ENCODE measurements around the gene RRAS. TPM values are rescaled to one million over a fixed set of nuclear protein-coding genes. Genes with fewer than 3 reads are reported as not detected.

RRAS gene
- polyA plus RNA-seq, 1 donor from 2014 or later = not detected

DNA sequence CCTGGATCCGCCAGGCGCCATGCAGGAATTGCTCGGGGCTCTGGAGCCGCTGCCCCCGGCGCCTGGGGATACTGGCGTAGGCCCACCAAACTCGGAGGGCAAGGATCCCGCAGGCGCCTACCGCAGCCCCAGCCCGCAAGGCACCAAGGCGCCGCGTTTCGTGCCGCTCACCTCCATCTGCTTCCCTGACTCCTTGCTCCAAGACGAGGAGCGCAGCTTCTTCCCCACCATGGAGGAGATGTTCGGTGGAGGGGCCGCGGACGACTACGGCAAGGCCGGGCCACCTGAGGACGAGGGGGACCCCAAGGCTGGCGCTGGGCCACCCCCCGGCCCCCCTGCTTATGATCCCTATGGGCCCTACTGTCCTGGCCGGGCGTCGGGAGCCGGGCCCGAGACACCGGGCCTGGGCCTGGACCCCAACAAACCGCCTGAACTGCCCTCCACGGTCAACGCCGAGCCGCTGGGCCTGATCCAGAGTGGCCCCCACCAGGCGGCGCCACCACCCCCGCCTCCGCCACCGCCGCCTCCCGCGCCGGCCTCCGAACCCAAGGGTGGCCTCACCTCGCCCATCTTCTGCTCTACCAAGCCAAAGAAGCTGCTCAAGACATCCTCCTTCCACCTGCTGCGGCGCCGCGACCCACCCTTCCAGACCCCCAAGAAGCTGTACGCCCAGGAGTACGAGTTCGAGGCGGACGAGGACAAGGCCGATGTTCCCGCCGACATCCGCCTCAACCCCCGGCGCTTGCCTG lies 42.8 kb downstream of the RRAS start:
- Histone ChIP-seq H2AFZ (ENCODE audit: low read depth, low read length) (no peak overlapping the region), H3F3A (ENCODE audit: insufficient read depth, low read length, poor library complexity, severe bottlenecking) (no peaks in the 10 kb centered on the region), H4K20me1 (ENCODE audit: insufficient read depth) (no peaks in the 10 kb centered on the region), H3K9me2 (ENCODE audit: insufficient read depth, low read length) (no peaks in the 10 kb centered on the region), H3K27me3 (ENCODE audit: insufficient read depth, low read depth, low read length) (no peaks in the 10 kb centered on the region), H3K4me3 (ENCODE audit: low read length) (no peak overlapping the region), H3K79me2 (replicated peaks; ENCODE audit: insufficient read depth, low read length) (peaks cover 27% of the 10 kb centered on the region), H3K9ac (ENCODE audit: low read length) (no peak overlapping the region), H3K27ac (ENCODE audit: low read length) (no peak overlapping the region), H3K4me2 (ENCODE audit: low read length) (no peak overlapping the region), H3K9me3 (ENCODE audit: low read length) (no peaks in the 10 kb centered on the region), H3K36me3 (ENCODE audit: insufficient read depth, low read length) (no peaks in the 10 kb centered on the region)
- TF ChIP-seq, protein P1, sequence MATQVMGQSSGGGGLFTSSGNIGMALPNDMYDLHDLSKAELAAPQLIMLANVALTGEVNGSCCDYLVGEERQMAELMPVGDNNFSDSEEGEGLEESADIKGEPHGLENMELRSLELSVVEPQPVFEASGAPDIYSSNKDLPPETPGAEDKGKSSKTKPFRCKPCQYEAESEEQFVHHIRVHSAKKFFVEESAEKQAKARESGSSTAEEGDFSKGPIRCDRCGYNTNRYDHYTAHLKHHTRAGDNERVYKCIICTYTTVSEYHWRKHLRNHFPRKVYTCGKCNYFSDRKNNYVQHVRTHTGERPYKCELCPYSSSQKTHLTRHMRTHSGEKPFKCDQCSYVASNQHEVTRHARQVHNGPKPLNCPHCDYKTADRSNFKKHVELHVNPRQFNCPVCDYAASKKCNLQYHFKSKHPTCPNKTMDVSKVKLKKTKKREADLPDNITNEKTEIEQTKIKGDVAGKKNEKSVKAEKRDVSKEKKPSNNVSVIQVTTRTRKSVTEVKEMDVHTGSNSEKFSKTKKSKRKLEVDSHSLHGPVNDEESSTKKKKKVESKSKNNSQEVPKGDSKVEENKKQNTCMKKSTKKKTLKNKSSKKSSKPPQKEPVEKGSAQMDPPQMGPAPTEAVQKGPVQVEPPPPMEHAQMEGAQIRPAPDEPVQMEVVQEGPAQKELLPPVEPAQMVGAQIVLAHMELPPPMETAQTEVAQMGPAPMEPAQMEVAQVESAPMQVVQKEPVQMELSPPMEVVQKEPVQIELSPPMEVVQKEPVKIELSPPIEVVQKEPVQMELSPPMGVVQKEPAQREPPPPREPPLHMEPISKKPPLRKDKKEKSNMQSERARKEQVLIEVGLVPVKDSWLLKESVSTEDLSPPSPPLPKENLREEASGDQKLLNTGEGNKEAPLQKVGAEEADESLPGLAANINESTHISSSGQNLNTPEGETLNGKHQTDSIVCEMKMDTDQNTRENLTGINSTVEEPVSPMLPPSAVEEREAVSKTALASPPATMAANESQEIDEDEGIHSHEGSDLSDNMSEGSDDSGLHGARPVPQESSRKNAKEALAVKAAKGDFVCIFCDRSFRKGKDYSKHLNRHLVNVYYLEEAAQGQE (IDR thresholded peaks at IDR 0.05; ENCODE audit: borderline replicate concordance) = no peak
- TF ChIP-seq POLR2AphosphoS5 (IDR thresholded peaks at IDR 0.05) (no peak), EZH2 (IDR thresholded peaks at IDR 0.05; ENCODE audit: borderline replicate concordance, insufficient read depth, low read length, poor library complexity, severe bottlenecking) (no peak), EP300 (conservative IDR thresholded peaks at IDR 0.05; ENCODE audit: poor library complexity, severe bottlenecking) (no peak), SMC3 (conservative IDR thresholded peaks at IDR 0.05; ENCODE audit: poor library complexity) (no peak), MXI1 (conservative IDR thresholded peaks at IDR 0.05; ENCODE audit: poor library complexity, severe bottlenecking) (no peak), TAF1 (IDR thresholded peaks at IDR 0.05; ENCODE audit: low read depth) (no peak), RAD21 (conservative IDR thresholded peaks at IDR 0.05) (no peak)
- TF ChIP-seq, protein P2, sequence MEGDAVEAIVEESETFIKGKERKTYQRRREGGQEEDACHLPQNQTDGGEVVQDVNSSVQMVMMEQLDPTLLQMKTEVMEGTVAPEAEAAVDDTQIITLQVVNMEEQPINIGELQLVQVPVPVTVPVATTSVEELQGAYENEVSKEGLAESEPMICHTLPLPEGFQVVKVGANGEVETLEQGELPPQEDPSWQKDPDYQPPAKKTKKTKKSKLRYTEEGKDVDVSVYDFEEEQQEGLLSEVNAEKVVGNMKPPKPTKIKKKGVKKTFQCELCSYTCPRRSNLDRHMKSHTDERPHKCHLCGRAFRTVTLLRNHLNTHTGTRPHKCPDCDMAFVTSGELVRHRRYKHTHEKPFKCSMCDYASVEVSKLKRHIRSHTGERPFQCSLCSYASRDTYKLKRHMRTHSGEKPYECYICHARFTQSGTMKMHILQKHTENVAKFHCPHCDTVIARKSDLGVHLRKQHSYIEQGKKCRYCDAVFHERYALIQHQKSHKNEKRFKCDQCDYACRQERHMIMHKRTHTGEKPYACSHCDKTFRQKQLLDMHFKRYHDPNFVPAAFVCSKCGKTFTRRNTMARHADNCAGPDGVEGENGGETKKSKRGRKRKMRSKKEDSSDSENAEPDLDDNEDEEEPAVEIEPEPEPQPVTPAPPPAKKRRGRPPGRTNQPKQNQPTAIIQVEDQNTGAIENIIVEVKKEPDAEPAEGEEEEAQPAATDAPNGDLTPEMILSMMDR (IDR thresholded peaks at IDR 0.05; ENCODE audit: poor library complexity, severe bottlenecking) = no peak

DNA sequence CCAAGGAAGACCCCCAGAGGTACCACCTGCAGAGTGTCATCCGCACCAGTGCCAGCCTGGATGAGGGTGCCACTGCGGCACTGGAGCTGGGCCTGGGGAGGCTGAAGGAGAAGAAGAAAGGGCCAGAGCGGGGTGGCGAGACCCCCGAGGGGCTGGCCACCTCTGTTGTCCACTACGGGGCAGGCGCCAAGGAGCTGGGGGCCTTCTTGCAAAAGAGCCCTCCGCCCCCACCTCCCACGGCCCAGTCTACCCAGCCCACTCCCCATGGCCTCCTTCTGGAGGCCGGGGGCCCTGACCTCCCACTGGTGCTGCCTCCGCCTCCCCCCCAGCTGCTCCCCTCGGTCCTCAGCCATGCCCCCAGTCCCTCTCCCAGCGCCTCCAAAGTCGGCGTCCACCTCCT lies 43.5 kb downstream of the RRAS start:
- Histone ChIP-seq H3K36me3 (ENCODE audit: insufficient read depth, low read length) (no peaks in the 10 kb centered on the region), H3K27ac (ENCODE audit: low read length) (no peak overlapping the region), H3K9me2 (ENCODE audit: insufficient read depth, low read length) (no peaks in the 10 kb centered on the region), H3K79me2 (replicated peaks; ENCODE audit: insufficient read depth, low read length) (peaks cover 31% of the 10 kb centered on the region), H3F3A (ENCODE audit: insufficient read depth, low read length, poor library complexity, severe bottlenecking) (no peaks in the 10 kb centered on the region), H3K27me3 (ENCODE audit: insufficient read depth, low read depth, low read length) (no peaks in the 10 kb centered on the region), H3K9ac (ENCODE audit: low read length) (no peak overlapping the region), H4K20me1 (ENCODE audit: insufficient read depth) (no peaks in the 10 kb centered on the region), H3K4me2 (ENCODE audit: low read length) (no peak overlapping the region), H2AFZ (ENCODE audit: low read depth, low read length) (no peak overlapping the region), H3K4me3 (ENCODE audit: low read length) (no peak overlapping the region), H3K9me3 (ENCODE audit: low read length) (no peaks in the 10 kb centered on the region)
- TF ChIP-seq MXI1 (conservative IDR thresholded peaks at IDR 0.05; ENCODE audit: poor library complexity, severe bottlenecking) (no peak), TAF1 (IDR thresholded peaks at IDR 0.05; ENCODE audit: low read depth) (no peak), RAD21 (conservative IDR thresholded peaks at IDR 0.05) (no peak), POLR2AphosphoS5 (IDR thresholded peaks at IDR 0.05) (no peak), SMC3 (conservative IDR thresholded peaks at IDR 0.05; ENCODE audit: poor library complexity) (no peak), EP300 (conservative IDR thresholded peaks at IDR 0.05; ENCODE audit: poor library complexity, severe bottlenecking) (no peak), EZH2 (IDR thresholded peaks at IDR 0.05; ENCODE audit: borderline replicate concordance, insufficient read depth, low read length, poor library complexity, severe bottlenecking) (no peak)
- TF ChIP-seq, protein P1 (IDR thresholded peaks at IDR 0.05; ENCODE audit: borderline replicate concordance) = no peak
- TF ChIP-seq, protein P2 (IDR thresholded peaks at IDR 0.05; ENCODE audit: poor library complexity, severe bottlenecking) = no peak

All from neural cell (in vitro differentiated cells).